ENCODE data around the gene LEMD3.
"Not testable (repeated sequence)": the region's sequence is repeated elsewhere in the genome, so short reads cannot be mapped to it uniquely, and the experiment has no call there.

LEMD3 gene

GRCh38 chr12:65279369-65280112 lies 110.2 kb downstream of the LEMD3 start:
- DNase-seq: no peak

- no peak for DNase-seq
Observed at GRCh38 chr12:65280306-65280705, 110.9 kb downstream of the LEMD3 start.

GRCh38 chr12:65282840-65283239 lies 113.5 kb downstream of the LEMD3 start:
- no peak for DNase-seq

GRCh38 chr12:65285532-65285931 lies 116.1 kb downstream of the LEMD3 start:
- DNase-seq: not testable (repeated sequence)

- no peak for DNase-seq
Observed at GRCh38 chr12:65287426-65287825, 118.0 kb downstream of the LEMD3 start.

- DNase-seq: no peak
Observed at GRCh38 chr12:65292241-65292640, 122.9 kb downstream of the LEMD3 start.

GRCh38 chr12:65293735-65294134 lies 124.4 kb downstream of the LEMD3 start:
- DNase-seq: no peak

GRCh38 chr12:65294641-65295262 lies 125.4 kb downstream of the LEMD3 start:
- DNase-seq: no peak

GRCh38 chr12:65296508-65297265 lies 127.3 kb downstream of the LEMD3 start:
- no peak for DNase-seq
